H1 (cell line): Measurements from ENCODE around the gene TBCEL. TPM values are rescaled to one million over a fixed set of nuclear protein-coding genes. Genes with fewer than 3 reads are reported as not detected.

Source experiments
- HDAC2 ChIP-seq, 2 experiments: fragments of 300-600 bp in 1 of 2; sonication (generic) in 1 of 2; IDR thresholded peaks; 2 replicates each; pipeline ENCODE4 v1.6.1; 2011 to 2012; ENCODE audit warnings: low read depth in 2 of 2, low read length in 2 of 2, mild to moderate bottlenecking in 2 of 2, moderate library complexity in 2 of 2, borderline replicate concordance in 1 of 2, inconsistent platforms in 1 of 2
- polyA plus RNA-seq, 7 experiments: library from polyadenylated mRNA; depleted of rRNA in 3 of 7; stranded (reverse) in 5 of 7; unstranded in 2 of 7; fragments of >200 nt in 5 of 7; fragments of 200-250 nt in 2 of 7; gene quantifications; 1 replicate in 5 of 7; 2 replicates in 1 of 7; 4 replicates in 1 of 7; pipeline versions ENCODE4 v1.2.1 to v1.2.3, GENCODE V29; 2011 to 2013; ENCODE audit warnings: missing spikeins in 2 of 7, mixed read lengths in 2 of 7
- total RNA-seq: library from RNA; stranded (reverse); fragmentation: NEBNext Ultra II Directional; extraction: Animal tissue kit (Norgen Biotek cat#: 25700); gene quantifications from 2 replicates; pipeline ENCODE4 v1.2.1, GENCODE V29; 2021

The TBCEL gene
- total and polyA plus RNA-seq, 2 of the 8 experiments (the other 6 are each of a cell fraction or from before 2014, with no cell fraction given) = 3.9 to 16.0 TPM

GRCh38 chr11:121105063-121105480 lies 81.2 kb downstream of the TBCEL start (continued):
- no peak for TF ChIP-seq HDAC2 (IDR thresholded peaks at IDR 0.05; ENCODE audit: borderline replicate concordance in 1 of 2, low read depth in 2 of 2, low read length in 2 of 2)
- TF ChIP-seq, all 59 proteins: peak for 0
